IPS-18a (cell line): ENCODE data around the gene TMEM256.
A peak's percentile ranks its signal among the peaks of the same experiment; 100 is the strongest.

Experiments
- H3K27ac ChIP-seq: one replicate; pipeline ENCODE4 v1.5.1; 2013; ENCODE audit warnings: low read length
- H3K27me3 ChIP-seq: one replicate; pipeline ENCODE4 v1.6.1; 2013; ENCODE audit warnings: mild to moderate bottlenecking, low read length; ENCODE audit not compliant: control insufficient read depth, insufficient read depth
- H3K36me3 ChIP-seq: one replicate; pipeline ENCODE4 v1.6.1; 2013; ENCODE audit warnings: low read depth, low read length; ENCODE audit not compliant: control insufficient read depth
- H3K4me1 ChIP-seq: one replicate; pipeline ENCODE4 v1.6.1; 2013; ENCODE audit warnings: low read depth, low read length; ENCODE audit not compliant: control insufficient read depth
- H3K4me3 ChIP-seq: one replicate; pipeline ENCODE4 v1.5.1; 2013; ENCODE audit warnings: low read length
- H3K9ac ChIP-seq: one replicate; pipeline ENCODE4 v1.6.1; 2013; ENCODE audit warnings: mild to moderate bottlenecking, low read length, moderate library complexity
- H3K9me3 ChIP-seq: one replicate; pipeline ENCODE4 v1.6.1; 2013; ENCODE audit warnings: low read depth, low read length; ENCODE audit not compliant: control insufficient read depth

The TMEM256 gene

DNA sequence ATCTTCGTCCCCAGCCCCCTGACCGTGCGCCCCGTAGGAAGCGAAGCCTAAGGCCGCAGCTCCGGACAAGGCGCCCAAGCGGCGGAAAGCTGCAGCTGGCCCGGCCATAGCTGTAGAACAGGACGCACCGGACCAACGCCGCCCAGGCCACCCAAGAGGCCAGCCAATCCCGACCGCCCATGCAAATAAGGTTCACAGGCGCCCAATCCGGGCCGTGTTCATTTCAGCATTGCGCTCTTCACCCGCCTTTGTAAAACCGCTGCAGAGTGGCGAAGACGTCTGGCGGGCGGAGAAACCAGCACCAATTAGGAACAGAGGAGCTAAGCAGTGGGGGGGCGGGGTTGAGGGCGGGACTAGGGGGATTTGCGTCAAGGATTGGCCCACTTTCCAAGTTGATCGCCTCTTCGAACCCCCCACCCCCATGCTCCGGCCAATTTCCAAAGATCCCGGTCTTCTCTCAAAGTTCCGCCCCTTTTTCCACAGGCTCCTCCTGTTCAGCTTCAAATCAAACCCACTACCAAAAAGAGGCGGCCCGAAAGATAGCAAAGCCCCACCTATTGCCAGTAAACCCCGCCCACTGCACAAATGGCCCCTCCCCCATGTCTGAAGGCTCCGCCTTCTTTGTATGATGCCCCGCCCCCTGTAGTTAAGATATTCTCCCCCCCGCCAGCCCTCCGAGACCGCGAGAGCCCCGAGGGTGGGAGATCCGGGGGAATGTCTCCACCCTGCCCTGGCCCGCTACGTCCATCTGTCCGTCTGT is at the start of gene TMEM256:
TSS of gene TMEM256 (minus strand) at position 121 of the 760 bp plus-strand sequence. CDS start at position 108, 13 bp downstream.
- Histone ChIP-seq H3K4me3 (peak within 1 kb of the TSS; percentile 88), H3K9ac (peak within 1 kb of the TSS; percentile 72), H3K4me1 (peaks cover 23% of the 10 kb centered on the region), H3K27me3 (no peaks in the 10 kb centered on the region), H3K27ac (peak within 1 kb of the TSS; percentile 43), H3K9me3 (no peaks in the 10 kb centered on the region), H3K36me3 (peaks cover 5% of the 10 kb centered on the region)

- H3K36me3 ChIP-seq, result no peaks in the 10 kb centered on the region
- no peak overlapping the region for H3K4me3 ChIP-seq
- H3K27me3 ChIP-seq, result peaks cover 8% of the 10 kb centered on the region
- H3K9ac ChIP-seq, result no peak overlapping the region
- H3K27ac ChIP-seq, result no peak overlapping the region
- peaks cover 5% of the 10 kb centered on the region for H3K4me1 ChIP-seq
- H3K9me3 ChIP-seq, result no peaks in the 10 kb centered on the region
These were observed 44.6 kb upstream of the TMEM256 start for GRCh38 chr17:7448461-7448860.

DNA sequence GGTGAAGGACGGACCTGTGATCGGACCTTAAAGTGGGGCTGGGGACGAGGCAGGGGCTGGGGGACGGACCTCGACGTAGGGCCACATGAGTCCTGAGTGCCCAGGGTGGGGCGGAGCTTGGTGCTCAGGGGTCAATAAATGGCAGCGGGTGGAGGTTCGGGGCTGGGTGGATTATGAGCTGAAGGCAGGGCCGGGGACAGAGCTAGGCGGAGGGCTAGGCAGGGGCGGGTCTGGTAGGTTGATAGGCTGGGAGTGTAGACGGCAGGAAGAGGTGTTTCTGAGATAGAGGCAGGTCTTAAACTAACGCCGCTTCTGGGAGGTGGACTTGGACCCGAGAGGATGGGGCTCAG is 41.7 kb upstream of the TMEM256 start:
- H3K9ac ChIP-seq, result peak overlapping the region; percentile 14
- no peaks in the 10 kb centered on the region for H3K36me3 ChIP-seq
- H3K27me3 ChIP-seq, result peaks cover 29% of the 10 kb centered on the region
- peak overlapping the region; percentile 67 for H3K4me3 ChIP-seq
- no peak overlapping the region for H3K27ac ChIP-seq
- H3K9me3 ChIP-seq, result no peaks in the 10 kb centered on the region
- peaks cover 13% of the 10 kb centered on the region for H3K4me1 ChIP-seq

- H3K27me3 ChIP-seq, result peaks cover 29% of the 10 kb centered on the region
- H3K27ac ChIP-seq, result no peak within 1 kb of the TSS
- H3K4me1 ChIP-seq, result peaks cover 13% of the 10 kb centered on the region
- H3K4me3 ChIP-seq, result peak within 1 kb of the TSS; percentile 67
- H3K36me3 ChIP-seq, result no peaks in the 10 kb centered on the region
- H3K9ac ChIP-seq, result peak within 1 kb of the TSS; percentile 14
- no peaks in the 10 kb centered on the region for H3K9me3 ChIP-seq
These were observed 41.1 kb upstream of the TMEM256 start, which contains the start of gene CHRNB1 for GRCh38 chr17:7444682-7445618. Gene CHRNB1, plus strand, starts transcription at chr17:7445061. Its CDS starts 67 bp downstream, at chr17:7445128.

- peaks cover 13% of the 10 kb centered on the region for H3K4me1 ChIP-seq
- H3K27me3 ChIP-seq, result peaks cover 41% of the 10 kb centered on the region
- no peak overlapping the region for H3K4me3 ChIP-seq
- no peaks in the 10 kb centered on the region for H3K9me3 ChIP-seq
- no peak overlapping the region for H3K27ac ChIP-seq
- H3K9ac ChIP-seq, result no peak overlapping the region
- H3K36me3 ChIP-seq, result no peaks in the 10 kb centered on the region
These were observed 39.9 kb upstream of the TMEM256 start for GRCh38 chr17:7443499-7444485.

DNA sequence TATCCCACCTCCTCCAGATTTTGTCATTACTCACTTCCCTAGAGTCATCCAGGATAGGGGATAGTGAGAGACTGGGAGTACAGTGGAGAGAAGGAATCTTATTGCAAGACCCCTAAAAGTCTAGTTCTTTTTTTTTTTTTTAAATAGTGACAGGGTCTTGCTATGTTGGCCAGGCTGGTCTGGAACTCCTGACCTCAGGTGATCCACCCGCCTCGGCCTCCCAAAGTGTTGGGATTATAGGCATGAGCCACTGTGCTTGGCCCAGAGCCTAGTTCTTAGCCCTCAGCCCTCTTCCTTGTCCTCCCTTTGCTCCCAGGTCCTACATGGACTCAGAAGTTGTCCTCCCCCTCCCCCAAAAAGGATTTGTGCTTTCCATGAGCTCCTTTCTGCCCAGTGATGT is 38.2 kb upstream of the TMEM256 start:
- Histone ChIP-seq H3K4me1 (peaks cover 21% of the 10 kb centered on the region), H3K27ac (no peak overlapping the region), H3K4me3 (no peak overlapping the region), H3K9me3 (no peaks in the 10 kb centered on the region), H3K9ac (no peak overlapping the region), H3K36me3 (no peaks in the 10 kb centered on the region), H3K27me3 (peaks cover 57% of the 10 kb centered on the region)

- Histone ChIP-seq H3K27me3 (peaks cover 63% of the 10 kb centered on the region), H3K4me3 (peak overlapping the region; percentile 91), H3K36me3 (no peaks in the 10 kb centered on the region), H3K9me3 (no peaks in the 10 kb centered on the region), H3K27ac (no peak overlapping the region), H3K9ac (peak overlapping the region; percentile 85), H3K4me1 (peaks cover 22% of the 10 kb centered on the region)
These were observed 37.4 kb upstream of the TMEM256 start for GRCh38 chr17:7441266-7441665.

DNA sequence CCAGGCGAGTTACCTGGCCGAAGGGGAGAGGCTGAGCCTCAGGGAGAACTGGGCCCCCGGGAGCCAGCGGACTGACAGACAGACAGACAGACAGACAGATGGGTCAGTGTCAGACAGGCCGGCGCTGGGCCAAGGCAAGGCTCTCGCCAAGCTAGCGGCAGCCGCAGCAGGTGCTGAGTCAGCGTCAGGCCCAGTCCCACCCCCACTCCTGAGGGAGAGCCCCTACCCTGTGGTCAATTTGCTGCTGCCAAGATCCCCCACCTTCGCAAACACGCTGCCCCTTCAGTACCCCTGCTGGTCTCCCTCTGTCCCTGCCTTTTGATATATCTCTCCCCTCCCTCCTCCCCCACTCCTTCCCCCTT is 36.9 kb upstream of the TMEM256 start:
- Histone ChIP-seq H3K27ac (peak overlapping the region; percentile 70), H3K9me3 (no peaks in the 10 kb centered on the region), H3K27me3 (peaks cover 68% of the 10 kb centered on the region), H3K4me3 (peak overlapping the region; percentile 91), H3K4me1 (peaks cover 21% of the 10 kb centered on the region), H3K36me3 (no peaks in the 10 kb centered on the region), H3K9ac (peak overlapping the region; percentile 85)

DNA sequence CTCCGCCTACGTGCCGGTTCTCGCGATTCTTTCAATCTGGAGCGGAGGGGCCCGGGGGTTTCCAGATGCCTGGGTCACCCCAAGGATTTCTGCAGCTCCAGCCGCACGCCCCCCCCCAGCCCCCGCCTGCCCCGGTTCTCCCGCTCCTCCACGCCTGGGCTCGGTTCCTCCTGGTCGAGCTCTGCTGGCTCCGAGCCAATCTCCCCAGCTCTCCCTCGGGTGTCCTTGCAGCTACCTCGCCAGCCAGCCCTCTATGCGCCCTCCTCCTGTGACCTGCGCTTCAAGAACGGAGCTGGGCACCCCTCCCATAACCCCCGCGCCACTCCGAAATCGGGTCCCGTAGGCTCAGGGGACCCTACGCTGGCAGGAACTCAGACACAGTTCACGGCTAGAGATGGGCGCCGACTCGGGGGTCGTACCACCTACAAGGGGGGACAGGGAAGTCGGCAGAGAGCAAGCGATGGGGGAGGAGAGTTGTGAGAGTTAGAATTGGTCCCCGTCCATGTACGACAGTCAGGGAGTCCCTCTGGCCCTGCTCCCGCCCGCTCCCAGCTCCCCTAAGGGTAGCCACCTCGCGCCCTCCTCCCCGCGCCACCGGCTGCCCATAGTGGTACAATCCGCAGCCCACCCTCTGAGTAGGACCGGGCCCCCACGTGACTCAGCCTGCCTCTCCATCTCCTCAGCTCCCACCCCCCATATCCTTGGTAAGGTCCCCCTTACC is 36.4 kb upstream of the TMEM256 start:
- Histone ChIP-seq H3K27ac (peak overlapping the region; percentile 70), H3K36me3 (no peaks in the 10 kb centered on the region), H3K27me3 (peaks cover 72% of the 10 kb centered on the region), H3K4me1 (peaks cover 23% of the 10 kb centered on the region), H3K9me3 (no peaks in the 10 kb centered on the region), H3K9ac (peak overlapping the region; percentile 85), H3K4me3 (peak overlapping the region; percentile 91)

DNA sequence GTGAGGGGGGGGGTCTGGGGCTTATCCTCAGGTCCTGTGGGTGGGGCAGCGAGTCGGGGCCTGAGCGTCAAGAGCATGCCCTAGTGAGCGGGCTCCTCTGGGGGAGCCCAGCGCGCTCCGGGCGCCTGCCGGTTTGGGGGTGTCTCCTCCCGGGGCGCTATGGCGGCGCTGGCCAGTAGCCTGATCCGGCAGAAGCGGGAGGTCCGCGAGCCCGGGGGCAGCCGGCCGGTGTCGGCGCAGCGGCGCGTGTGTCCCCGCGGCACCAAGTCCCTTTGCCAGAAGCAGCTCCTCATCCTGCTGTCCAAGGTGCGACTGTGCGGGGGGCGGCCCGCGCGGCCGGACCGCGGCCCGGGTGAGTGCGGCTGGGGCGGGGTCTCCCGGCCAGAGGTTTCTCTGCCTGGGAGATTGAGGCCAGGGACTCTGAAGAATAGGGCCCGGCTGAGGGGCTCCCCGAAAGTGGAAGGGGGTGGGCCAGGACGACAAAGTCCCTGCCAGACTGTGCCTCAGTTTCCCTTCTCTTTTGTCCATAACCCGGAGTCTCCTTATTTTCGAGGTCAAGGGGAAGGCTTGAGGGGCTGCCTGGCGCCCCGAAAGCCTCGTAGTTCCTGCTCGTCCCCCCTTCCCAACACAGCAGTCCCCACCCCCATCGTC is 35.7 kb upstream of the TMEM256 start, which contains the start of gene FGF11:
TSS of gene FGF11 (plus strand) at position 51 of the 651 bp plus-strand sequence. CDS start at position 160, 109 bp downstream.
- peaks cover 72% of the 10 kb centered on the region for H3K27me3 ChIP-seq
- H3K4me1 ChIP-seq, result peaks cover 23% of the 10 kb centered on the region
- H3K4me3 ChIP-seq, result peak within 1 kb of the TSS; percentile 91
- H3K36me3 ChIP-seq, result no peaks in the 10 kb centered on the region
- H3K9me3 ChIP-seq, result no peaks in the 10 kb centered on the region
- H3K27ac ChIP-seq, result peak within 1 kb of the TSS; percentile 70
- H3K9ac ChIP-seq, result peak within 1 kb of the TSS; percentile 85
